ENCODE data around the gene SCLY.

GRCh38 chr2:238136820-238137537 is 76.2 kb downstream of the SCLY start:
- TF ChIP-seq CTCF (IDR thresholded peaks at IDR 0.05), result no peak
- no peak for TF ChIP-seq EZH2 (IDR thresholded peaks at IDR 0.05; ENCODE audit: borderline replicate concordance, insufficient read depth, low read depth, low read length, poor library complexity, severe bottlenecking)
